Right lobe of liver (tissue), 6 donors: ENCODE measurements around the gene KIF3C. TPM values are rescaled to one million over a fixed set of nuclear protein-coding genes. Genes with fewer than 3 reads are reported as not detected.

Source experiments
- ATAC-seq, 4 donors: fragments of 200-7000 bp; cut with Tn5 transposase; one replicate each; pipeline ENCODE4 v1.9.1; 2020; ENCODE audit warnings: mild to moderate bottlenecking in 4 of 4, moderate library complexity in 4 of 4
- DNase-seq, 3 donors: peaks; one replicate each; pipeline ENCODE4 v3.0.0-alpha.2; 2020
- H3K27ac ChIP-seq, 3 donors: fragments of 200-600 bp; one replicate each; pipeline ENCODE4 v1.8.0; 2022
- H3K27me3 ChIP-seq, 2 donors: fragments of 200-600 bp; one replicate each; pipeline ENCODE4 v1.8.0; 2022
- H3K36me3 ChIP-seq, 4 donors: fragments of 200-600 bp; sonication (generic) in 1 of 4; one replicate each; pipeline versions ENCODE4 v1.5.1 to v1.8.0; 2017 to 2022; ENCODE audit warnings: control low read depth in 1 of 4
- H3K4me1 ChIP-seq, 4 donors: fragments of 200-600 bp; sonication (generic) in 1 of 4; one replicate each; pipeline versions ENCODE4 v1.5.1 to v1.8.0; 2017 to 2022; ENCODE audit warnings: control low read depth in 1 of 4
- H3K4me3 ChIP-seq, 3 donors: fragments of 200-600 bp; one replicate each; pipeline ENCODE4 v1.8.0; 2022
- H3K9me3 ChIP-seq, 4 donors: fragments of 200-600 bp; sonication (generic) in 1 of 4; one replicate each; pipeline versions ENCODE4 v1.5.1 to v1.8.0; 2017 to 2022; ENCODE audit warnings: control low read depth in 1 of 4
- POLR2A ChIP-seq: fragments of 450-650 bp; IDR thresholded peaks from one replicate; pipeline ENCODE4 v1.6.1; 2017; ENCODE audit warnings: antibody characterized with exemption, mild to moderate bottlenecking
- WGBS: methylation state at CpG from one replicate; pipeline ENCODE4 v1.1.6; 2018; ENCODE audit warnings: low coverage, low lambda C conversion rate; ENCODE audit not compliant: insufficient coverage; ENCODE audit errors: missing lambda C conversion rate; 5-methylcytosine and 5-hydroxymethylcytosine counted together
- intact Hi-C, 2 donors: fragments of 100-400 bp; cut with DNase I; formaldehyde crosslinking; loops; one replicate each; pipeline versions ENCODE4 v1.11.2 to v1.14.1; 2022
- total RNA-seq, 6 experiments: library from RNA; depleted of rRNA in 2 of 6; stranded (reverse); fragments of >200 nt in 2 of 6; fragmentation: NEBNext Ultra II Directional in 3 of 6; extraction: Animal tissue kit (Norgen Biotek cat#: 25700) in 3 of 6; gene quantifications; one replicate each; pipeline versions ENCODE4 v1.1.0 to v1.2.4, GENCODE V29; 2016 to 2023
- TF ChIP-seq, protein P1 (sequence below), 4 donors: fragments of 200-600 bp in 3 of 4; fragments of 450-650 bp in 1 of 4; IDR thresholded peaks; one replicate each; pipeline versions ENCODE4 v1.5.1 to v1.8.0; 2016 to 2022; ENCODE audit warnings: antibody characterized with exemption in 4 of 4, mild to moderate bottlenecking in 2 of 4
- donor health status: DM: no; HTN: yes; CAD: no.
- donor health status: DM: no; HTN: no; CAD: no.
- donor health status: DM: no; HTN: no; CAD: no.
- donor health status: DM: no; HTN: yes; CAD: no.
- donor health status: DM: no; HTN: yes; CAD: no.

The KIF3C gene
- total RNA-seq, 6 experiments from 2014 or later = 0.88 to 2.2 (median 1.0) TPM

GRCh38 chr2:25976983-25977741, 5.1 kb downstream of the KIF3C start:
- Histone ChIP-seq H3K36me3 (no peaks in the 10 kb centered on the region), H3K4me1 (peaks cover 0 to 5% (median 0%) of the 10 kb centered on the region in 4 donors), H3K4me3 (no peak overlapping the region), H3K27me3 (no peaks in the 10 kb centered on the region), H3K9me3 (no peaks in the 10 kb centered on the region), H3K27ac (no peak overlapping the region)
- intact Hi-C loops = no loop called here
- no peak for ATAC-seq
- WGBS = 75% methylated on average over 6 of the region's 6 CpGs
- no peak for TF ChIP-seq POLR2A
- TF ChIP-seq, protein P1, sequence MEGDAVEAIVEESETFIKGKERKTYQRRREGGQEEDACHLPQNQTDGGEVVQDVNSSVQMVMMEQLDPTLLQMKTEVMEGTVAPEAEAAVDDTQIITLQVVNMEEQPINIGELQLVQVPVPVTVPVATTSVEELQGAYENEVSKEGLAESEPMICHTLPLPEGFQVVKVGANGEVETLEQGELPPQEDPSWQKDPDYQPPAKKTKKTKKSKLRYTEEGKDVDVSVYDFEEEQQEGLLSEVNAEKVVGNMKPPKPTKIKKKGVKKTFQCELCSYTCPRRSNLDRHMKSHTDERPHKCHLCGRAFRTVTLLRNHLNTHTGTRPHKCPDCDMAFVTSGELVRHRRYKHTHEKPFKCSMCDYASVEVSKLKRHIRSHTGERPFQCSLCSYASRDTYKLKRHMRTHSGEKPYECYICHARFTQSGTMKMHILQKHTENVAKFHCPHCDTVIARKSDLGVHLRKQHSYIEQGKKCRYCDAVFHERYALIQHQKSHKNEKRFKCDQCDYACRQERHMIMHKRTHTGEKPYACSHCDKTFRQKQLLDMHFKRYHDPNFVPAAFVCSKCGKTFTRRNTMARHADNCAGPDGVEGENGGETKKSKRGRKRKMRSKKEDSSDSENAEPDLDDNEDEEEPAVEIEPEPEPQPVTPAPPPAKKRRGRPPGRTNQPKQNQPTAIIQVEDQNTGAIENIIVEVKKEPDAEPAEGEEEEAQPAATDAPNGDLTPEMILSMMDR (IDR thresholded peaks at IDR 0.05) = no peak
- no peak for DNase-seq

DNA sequence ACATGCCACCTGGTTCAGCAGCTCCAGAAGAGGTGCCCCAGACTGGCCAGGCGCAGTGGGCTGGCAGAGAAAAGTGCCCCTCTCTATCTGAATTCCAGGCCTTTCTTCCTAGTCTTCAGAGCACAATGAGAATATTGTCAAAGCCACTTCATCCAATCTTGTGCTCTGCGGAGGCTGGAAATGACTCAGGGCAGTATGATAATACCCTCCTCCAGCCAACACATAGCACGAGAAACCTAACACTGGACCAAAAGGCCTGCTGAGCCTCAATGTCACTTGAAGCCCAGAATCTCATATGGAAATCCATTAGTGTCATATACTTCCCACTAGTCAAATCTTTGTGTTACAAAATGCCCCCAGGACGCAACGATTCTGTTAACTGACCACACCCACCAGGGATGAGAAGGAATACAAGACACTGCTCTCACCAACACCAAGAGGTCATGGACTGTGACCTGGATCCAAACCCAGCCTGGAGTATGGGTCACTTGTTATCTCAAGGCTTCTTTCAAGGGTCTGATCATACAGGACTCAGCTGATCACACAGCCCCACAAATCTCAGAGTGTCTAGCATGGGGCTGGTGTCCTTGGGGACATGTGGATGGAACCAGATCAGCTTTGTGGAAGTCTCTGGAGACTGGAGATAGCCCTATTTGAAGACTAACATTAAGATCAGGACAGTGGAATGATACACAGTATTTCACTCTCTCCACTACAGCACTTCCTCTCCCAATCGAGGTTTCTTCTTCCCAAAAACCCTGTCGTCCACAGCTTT, 10.1 kb downstream of the KIF3C start:
- no peaks in the 10 kb centered on the region for H3K27me3 ChIP-seq
- no peak overlapping the region for H3K4me3 ChIP-seq
- H3K27ac ChIP-seq = no peak overlapping the region
- no peak for TF ChIP-seq POLR2A
- TF ChIP-seq, protein P1 (IDR thresholded peaks at IDR 0.05) = no peak
- no peaks in the 10 kb centered on the region for H3K36me3 ChIP-seq
- intact Hi-C loops = no loop called here
- ATAC-seq (no peak), DNase-seq (no peak)
- 74% methylated on average over 6 of the region's 7 CpGs for WGBS
- H3K4me1 ChIP-seq = no peaks in the 10 kb centered on the region
- no peaks in the 10 kb centered on the region for H3K9me3 ChIP-seq

DNA sequence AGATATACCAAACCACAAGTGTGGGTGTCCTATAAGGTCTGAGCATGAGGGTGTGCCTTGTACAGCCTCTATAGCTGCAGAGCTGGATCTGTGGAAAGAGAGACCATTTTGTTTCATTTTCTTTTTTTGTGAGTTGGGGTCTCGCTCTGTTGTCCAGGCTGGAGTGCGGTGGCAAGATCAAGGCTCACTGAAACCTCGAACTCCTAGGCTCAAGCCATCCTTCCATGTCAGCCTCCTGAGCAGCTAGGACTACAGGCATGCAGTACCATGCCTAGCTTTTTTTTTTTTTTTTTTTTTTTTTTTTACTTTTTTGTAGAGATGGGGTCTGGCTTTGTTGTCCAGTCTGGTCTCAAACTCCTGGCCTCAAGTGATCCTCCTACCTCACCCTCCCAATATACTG, 10.7 kb downstream of the KIF3C start:
- Histone ChIP-seq H3K4me1 (no peaks in the 10 kb centered on the region), H3K4me3 (no peak overlapping the region), H3K36me3 (no peaks in the 10 kb centered on the region), H3K27me3 (no peaks in the 10 kb centered on the region), H3K9me3 (no peaks in the 10 kb centered on the region), H3K27ac (no peak overlapping the region)
- ATAC-seq = no peak
- no peak for DNase-seq
- TF ChIP-seq, protein P1 (IDR thresholded peaks at IDR 0.05) = no peak
- TF ChIP-seq POLR2A = no peak
- 93% methylated on average over 2 of the region's 3 CpGs for WGBS
- intact Hi-C loops = no loop called here

DNA sequence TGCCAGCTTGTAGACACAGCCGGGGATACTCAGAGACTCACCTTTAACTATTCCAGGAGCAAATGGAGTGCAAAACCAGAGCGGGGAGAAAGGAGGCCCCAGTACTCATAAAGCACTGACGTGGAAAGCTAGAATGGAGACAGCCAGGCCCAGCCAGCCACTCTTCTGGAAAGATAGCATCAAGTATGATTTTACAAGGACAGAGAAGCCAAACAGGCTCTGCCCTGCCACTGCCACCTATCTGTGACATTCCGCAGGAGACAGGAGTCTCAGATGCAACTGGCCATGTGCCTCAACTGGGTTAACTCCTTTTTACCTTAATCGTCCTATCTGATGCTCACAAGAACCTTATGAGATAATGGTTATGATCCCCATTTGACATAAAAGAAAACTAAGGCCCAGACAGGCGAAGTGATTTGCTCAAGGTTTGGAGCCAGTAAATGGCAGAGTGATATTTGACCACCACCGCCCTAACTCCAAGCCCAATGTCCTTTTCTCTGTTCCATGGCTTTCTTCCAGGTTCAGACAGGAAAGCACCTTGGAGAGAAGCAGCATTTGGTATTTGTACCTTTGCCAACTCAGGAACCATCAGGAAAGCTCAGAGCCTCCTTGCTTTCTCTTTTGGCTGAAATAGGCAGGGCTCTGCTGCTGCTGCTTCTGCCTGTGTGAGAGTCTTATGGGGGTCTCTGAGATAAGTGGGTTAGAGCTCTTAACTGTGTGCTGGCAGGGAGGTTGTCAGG, 15.6 kb downstream of the KIF3C start:
- ATAC-seq = no peak

More for the DNA sequence above, 15.6 kb downstream of the KIF3C start:
- no peaks in the 10 kb centered on the region for H3K36me3 ChIP-seq
- H3K27me3 ChIP-seq = no peaks in the 10 kb centered on the region
- no peak overlapping the region for H3K27ac ChIP-seq
- no peaks in the 10 kb centered on the region for H3K9me3 ChIP-seq
- H3K4me3 ChIP-seq = no peak overlapping the region
- no peak for DNase-seq
- TF ChIP-seq POLR2A = no peak
- TF ChIP-seq, protein P1 (IDR thresholded peaks at IDR 0.05) = no peak
- intact Hi-C loops = no loop called here
- 94% methylated on average over 3 of the region's 7 CpGs for WGBS
- H3K4me1 ChIP-seq = no peaks in the 10 kb centered on the region
